ENCODE data around the gene MAST2.

DNA sequence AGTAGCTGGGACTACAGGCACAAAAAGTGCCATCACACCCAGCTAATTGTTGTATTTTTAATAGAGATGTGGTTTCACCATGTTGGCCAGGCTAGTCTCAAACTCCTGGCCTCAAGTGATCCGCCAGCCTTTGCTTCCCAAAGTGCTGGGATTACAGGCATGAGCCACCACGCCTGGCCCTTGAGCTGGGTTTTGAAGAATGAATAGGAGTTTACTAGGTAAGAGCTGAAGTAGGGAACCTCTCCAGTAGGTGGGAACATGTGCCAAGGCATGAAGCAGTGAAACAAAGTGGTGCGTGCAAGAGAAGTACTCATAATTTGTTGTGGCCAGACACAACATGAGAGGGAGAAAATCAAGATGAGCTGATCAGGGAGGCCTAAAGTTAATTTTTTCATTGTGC lies 55.8 kb downstream of the MAST2 start:
- TF ChIP-seq, protein P1, sequence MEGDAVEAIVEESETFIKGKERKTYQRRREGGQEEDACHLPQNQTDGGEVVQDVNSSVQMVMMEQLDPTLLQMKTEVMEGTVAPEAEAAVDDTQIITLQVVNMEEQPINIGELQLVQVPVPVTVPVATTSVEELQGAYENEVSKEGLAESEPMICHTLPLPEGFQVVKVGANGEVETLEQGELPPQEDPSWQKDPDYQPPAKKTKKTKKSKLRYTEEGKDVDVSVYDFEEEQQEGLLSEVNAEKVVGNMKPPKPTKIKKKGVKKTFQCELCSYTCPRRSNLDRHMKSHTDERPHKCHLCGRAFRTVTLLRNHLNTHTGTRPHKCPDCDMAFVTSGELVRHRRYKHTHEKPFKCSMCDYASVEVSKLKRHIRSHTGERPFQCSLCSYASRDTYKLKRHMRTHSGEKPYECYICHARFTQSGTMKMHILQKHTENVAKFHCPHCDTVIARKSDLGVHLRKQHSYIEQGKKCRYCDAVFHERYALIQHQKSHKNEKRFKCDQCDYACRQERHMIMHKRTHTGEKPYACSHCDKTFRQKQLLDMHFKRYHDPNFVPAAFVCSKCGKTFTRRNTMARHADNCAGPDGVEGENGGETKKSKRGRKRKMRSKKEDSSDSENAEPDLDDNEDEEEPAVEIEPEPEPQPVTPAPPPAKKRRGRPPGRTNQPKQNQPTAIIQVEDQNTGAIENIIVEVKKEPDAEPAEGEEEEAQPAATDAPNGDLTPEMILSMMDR (IDR thresholded peaks at IDR 0.05; ENCODE audit: low read length): no peak
- no peak for TF ChIP-seq EZH2 (IDR thresholded peaks at IDR 0.05; ENCODE audit: borderline replicate concordance, low read length)

All from OCI-LY1 (cell line).